Body of pancreas (tissue), 4 donors: ENCODE results near the gene PACS1.

Source experiments
- CTCF ChIP-seq, 7 experiments: fragments of 450-650 bp in 4 of 7; fragments of 200-600 bp in 3 of 7; sonication (generic) in 3 of 7; IDR thresholded peaks; one replicate each; pipeline ENCODE4 v1.5.1; 2016 to 2019; ENCODE audit warnings: antibody characterized with exemption in 7 of 7
- POLR2A ChIP-seq, 3 donors: fragments of 450-650 bp; IDR thresholded peaks; one replicate each; pipeline ENCODE4 v1.6.1; 2016; ENCODE audit warnings: antibody characterized with exemption in 3 of 3, mild to moderate bottlenecking in 2 of 3

DNA sequence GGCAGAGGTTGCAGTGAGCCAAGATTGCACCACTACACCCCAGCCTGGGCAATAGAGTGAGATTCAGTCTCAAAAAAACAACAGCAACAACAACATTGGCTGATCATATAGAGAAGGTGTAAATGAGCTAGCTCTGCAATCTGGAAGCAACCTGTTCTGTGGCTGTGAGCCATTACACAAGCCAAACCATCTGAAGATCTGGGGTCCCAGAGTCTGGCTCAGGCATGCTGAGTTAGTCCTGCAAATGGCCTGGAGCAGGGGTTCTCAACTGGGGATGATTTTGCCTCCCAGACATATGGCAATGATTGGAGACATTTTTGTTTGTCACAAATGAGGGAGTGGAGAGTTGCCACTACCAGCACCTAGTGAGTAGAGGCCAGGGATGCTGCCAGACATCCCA lies 156.0 kb downstream of the PACS1 start:
- no peak for TF ChIP-seq CTCF (IDR thresholded peaks at IDR 0.05)
- TF ChIP-seq POLR2A (IDR thresholded peaks at IDR 0.05), result no peak
